Stimulated activated CD4-positive, alpha-beta T cell treated with anti-CD3 and anti-CD28 coated beads, Interleukin-1b, Interleukin-23, amount 100 ng/mL, for 24 hours (primary cell): ENCODE measurements around the gene ANKRD16.
"Not testable (repeated sequence)": the region's sequence is repeated elsewhere in the genome, so short reads cannot be mapped to it uniquely, and the experiment has no call there.

ENCODE experiments used
- DNase-seq, 4 experiments: peaks; one replicate each; pipeline ENCODE4 v3.0.0-alpha.2; 2020; ENCODE audit warnings: low read depth in 4 of 4, low spot score in 1 of 4

The ANKRD16 gene

GRCh38 chr10:5889624-5890451 is at the start of gene ANKRD16, which contains the start of gene FBH1:
Gene ANKRD16, minus strand, starts transcription at chr10:5889893. Its CDS starts 539 bp downstream, at chr10:5889354.
Gene FBH1, plus strand, starts transcription at chr10:5890243. Its CDS starts 103 bp downstream, at chr10:5890346.
- peak; percentile 93 to 98 (median 96) for DNase-seq

GRCh38 chr10:5938291-5938690 is 48.6 kb upstream of the ANKRD16 start:
- DNase-seq, result no peak

GRCh38 chr10:5937016-5937415 is 47.3 kb upstream of the ANKRD16 start:
- DNase-seq, result no peak

- no peak for DNase-seq
Observed at GRCh38 chr10:5935628-5936027, 45.9 kb upstream of the ANKRD16 start.

- no peak for DNase-seq
Observed at GRCh38 chr10:5933909-5934546, 44.3 kb upstream of the ANKRD16 start.

GRCh38 chr10:5932345-5932744 is 42.7 kb upstream of the ANKRD16 start:
- no peak for DNase-seq

GRCh38 chr10:5930272-5930671 is 40.6 kb upstream of the ANKRD16 start:
- DNase-seq, result no peak

- DNase-seq, result no peak
Observed at GRCh38 chr10:5929442-5929841, 39.7 kb upstream of the ANKRD16 start.

GRCh38 chr10:5927306-5927705 is 37.6 kb upstream of the ANKRD16 start:
- DNase-seq, result no peak

GRCh38 chr10:5924889-5925288 is 35.2 kb upstream of the ANKRD16 start:
- no peak for DNase-seq

GRCh38 chr10:5921746-5922145 is 32.1 kb upstream of the ANKRD16 start:
- DNase-seq, result no peak

- no peak for DNase-seq
Observed at GRCh38 chr10:5919568-5919967, 29.9 kb upstream of the ANKRD16 start.

- DNase-seq, result no peak
Observed at GRCh38 chr10:5918763-5919162, 29.1 kb upstream of the ANKRD16 start.

GRCh38 chr10:5917305-5917704 is 27.6 kb upstream of the ANKRD16 start:
- no peak for DNase-seq

GRCh38 chr10:5915451-5915850 is 25.8 kb upstream of the ANKRD16 start:
- DNase-seq, result no peak

- no peak for DNase-seq
Observed at GRCh38 chr10:5913736-5914135, 24.0 kb upstream of the ANKRD16 start.

- DNase-seq, result no peak
Observed at GRCh38 chr10:5911670-5912069, 22.0 kb upstream of the ANKRD16 start.

- DNase-seq, result no peak
Observed at GRCh38 chr10:5910323-5911100, 20.8 kb upstream of the ANKRD16 start.

GRCh38 chr10:5908676-5909075 is 19.0 kb upstream of the ANKRD16 start:
- not testable (repeated sequence) for DNase-seq

GRCh38 chr10:5906651-5907050 is 17.0 kb upstream of the ANKRD16 start:
- DNase-seq, result no peak

- no peak for DNase-seq
Observed at GRCh38 chr10:5905854-5906507, 16.3 kb upstream of the ANKRD16 start.
